GM21447 (cell line): ENCODE results near the gene MRPL20.
"Not testable (repeated sequence)": the region's sequence is repeated elsewhere in the genome, so short reads cannot be mapped to it uniquely, and the experiment has no call there.

Experiments
- ATAC-seq: cut with Tn5 transposase; IDR thresholded peaks from one replicate; pipeline ENCODE4 v1.9.1; 2021; ENCODE audit not compliant: unreplicated experiment

The MRPL20 gene

DNA sequence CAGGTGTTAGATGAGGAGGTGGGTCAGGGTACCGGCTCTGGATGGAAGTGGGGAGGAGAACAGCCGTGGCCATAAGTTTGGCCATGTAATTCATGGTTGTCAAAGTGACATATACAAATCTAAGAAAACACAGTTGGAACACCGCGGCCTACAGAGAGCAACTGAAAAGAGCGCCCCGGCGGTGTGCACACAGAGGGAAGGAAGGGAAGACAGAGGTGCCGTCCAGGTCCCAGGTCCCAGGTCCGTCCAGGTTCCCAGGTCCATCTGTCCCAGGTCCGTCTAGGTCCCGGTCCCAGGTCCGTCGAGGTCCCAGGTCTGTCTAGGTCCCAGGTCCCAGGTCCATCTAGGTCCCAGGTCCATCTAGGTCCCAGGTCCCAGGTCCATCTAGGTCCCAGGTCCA, 4.5 kb upstream of the MRPL20 start:
- ATAC-seq, result no peak

DNA sequence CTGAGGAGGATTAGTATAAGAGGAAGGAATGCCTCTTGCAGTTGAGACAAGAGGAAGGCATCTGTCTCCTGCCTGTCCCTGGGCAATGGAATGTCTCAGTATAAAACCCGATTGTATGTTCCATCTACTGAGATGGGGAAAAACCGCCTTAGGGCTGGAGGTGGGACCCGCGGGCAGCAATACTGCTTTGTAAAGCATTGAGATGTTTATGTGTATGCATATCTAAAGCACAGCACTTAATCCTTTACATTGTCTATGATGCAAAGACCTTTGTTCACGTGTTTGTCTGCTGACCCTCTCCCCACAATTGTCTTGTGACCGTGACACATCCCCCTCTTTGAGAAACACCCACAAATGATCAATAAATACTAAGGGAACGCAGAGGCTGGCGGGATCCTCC, 3.1 kb upstream of the MRPL20 start:
- ATAC-seq, result not testable (repeated sequence)

DNA sequence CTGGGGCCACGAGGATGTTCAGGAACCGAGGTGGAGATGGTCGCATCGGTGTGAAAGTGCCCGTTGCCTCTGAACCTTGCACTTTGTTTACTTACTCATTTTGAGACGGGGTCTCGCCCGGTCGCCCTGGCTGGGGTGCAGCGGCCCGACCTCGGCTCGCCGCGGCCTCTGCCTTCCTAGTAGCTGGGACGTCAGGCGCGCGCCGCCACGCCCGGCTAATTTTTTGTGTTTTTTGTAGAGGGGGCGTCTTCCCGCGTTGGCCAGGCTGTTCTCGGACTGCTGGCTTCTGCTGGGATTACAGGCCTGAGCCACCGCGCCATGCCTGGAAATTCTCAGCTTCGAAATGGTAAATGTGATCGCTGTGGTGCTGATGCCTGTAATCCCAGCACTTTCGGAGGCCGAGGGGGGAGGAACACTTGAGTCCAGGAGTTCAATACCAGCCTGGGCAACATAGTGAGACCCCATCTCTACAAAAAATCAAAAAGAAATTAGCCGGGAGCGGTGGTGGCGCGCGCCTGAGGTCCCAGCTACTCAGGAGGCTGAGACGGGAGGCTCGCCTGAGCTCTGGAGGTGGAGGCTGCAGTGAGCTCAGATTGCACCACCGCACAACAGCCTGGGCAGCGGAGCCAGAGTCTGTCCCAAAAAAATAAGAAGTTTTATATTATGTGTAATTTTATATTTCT, 684 bp upstream of the MRPL20 start:
- peak; percentile 4 for ATAC-seq

DNA sequence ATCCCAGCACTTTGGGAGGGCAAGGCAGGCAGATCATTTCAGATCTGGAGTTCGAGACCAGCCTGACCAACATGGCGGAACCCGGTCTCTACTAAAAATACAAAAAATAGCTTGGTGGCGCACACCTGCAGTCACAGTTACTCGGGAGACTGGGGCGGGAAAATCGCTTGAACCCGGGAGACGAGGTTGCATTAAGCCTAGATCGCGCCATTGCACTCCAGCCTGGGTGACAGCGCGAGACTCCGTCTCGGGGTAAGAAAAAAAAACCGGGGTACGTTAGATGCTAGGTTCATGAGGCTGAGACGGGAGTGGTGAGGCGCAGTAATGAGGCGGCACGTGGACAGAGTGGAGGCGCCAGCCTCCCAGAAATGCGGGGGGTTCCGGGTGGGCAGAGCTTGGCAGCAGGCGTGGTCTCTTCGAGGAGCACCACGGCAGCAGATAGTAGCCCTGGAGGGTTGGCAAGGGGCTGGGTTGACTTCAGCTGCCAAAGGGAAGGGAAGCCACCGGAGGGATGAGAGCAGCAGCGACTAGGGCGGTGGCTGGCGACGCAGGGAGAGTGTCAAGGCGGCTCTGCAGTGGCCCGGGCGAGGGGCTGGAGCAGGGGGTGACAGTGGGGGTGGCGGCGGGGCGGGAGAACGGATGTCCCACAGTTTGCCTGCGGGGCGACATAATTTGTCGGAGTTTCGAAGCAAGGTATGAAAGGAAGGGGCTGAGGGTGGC, 832 bp downstream of the MRPL20 start:
- ATAC-seq, result no peak

DNA sequence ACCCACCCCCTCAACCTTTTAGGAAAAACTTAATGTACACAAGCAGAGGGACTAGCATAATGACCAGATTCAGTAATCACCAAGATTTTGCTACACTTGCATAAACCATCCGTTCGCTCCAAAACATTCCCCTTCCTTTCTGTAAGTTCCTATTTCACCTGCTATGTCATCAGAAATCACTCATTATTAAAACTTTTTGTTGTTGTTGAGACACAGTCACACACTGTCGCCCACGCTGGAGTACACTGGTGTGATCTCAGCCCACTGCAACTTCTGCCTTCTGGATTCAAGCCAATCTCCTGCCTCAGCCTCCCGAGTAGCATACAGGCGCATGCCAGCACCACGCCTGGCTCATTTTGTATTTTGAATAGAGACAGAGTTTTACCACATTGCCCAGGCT, 3.4 kb downstream of the MRPL20 start:
- no peak for ATAC-seq

DNA sequence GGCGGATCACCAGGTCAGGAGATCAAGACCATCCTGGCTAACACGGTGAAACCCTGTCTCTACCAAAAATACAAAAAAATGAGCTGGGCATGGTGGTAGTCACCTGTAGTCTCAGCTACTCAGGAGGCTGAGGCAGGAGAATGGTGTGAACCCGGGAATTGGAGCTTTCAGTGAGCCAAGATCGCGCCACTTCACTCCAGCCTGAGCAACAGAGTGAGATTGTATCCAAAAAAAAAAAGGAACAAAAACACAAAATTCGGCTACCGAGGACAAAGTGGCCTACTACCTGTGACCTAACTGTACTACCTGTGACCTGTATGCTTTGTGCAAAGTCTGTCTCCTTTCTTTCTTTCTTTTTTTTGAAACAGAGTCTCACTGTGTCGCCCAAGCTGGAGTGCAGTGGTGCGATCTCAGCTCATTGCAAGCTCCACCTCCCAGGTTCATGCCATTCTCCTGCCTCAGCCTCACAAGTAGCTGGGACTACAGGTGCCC, 4.1 kb downstream of the MRPL20 start:
- not testable (repeated sequence) for ATAC-seq

- ATAC-seq, result no peak
Observed at GRCh38 chr1:1402072-1402900, 4.8 kb downstream of the MRPL20 start.

DNA sequence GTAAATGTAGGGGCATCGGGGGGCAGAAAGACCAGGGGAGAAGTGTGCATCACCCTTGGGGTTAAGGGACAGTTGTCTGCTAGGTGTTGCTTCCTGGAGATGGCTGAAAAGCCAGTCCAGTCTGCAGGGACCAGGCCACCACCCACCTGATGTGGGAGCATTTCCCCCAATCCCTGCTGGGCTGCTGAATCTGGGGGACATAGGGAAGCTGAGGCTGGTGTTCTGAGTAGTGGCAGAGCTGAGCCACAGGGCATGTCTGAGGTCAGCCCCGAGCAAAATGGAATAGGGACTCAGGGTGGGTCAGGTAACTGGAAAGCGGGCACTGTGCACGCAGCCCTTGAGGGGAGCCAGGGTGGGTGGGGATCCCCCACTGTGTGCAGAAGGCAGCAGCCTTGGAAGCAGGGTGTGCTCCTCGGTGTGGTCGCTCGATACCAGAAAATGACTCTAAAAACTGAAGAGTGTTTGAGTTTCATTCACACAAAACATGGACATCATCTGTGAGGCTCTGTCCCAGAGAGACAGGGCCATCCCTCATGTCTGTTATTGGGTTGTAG, 5.6 kb downstream of the MRPL20 start:
- ATAC-seq, result no peak

GRCh38 chr1:1400576-1401456, 6.3 kb downstream of the MRPL20 start:
- no peak for ATAC-seq

DNA sequence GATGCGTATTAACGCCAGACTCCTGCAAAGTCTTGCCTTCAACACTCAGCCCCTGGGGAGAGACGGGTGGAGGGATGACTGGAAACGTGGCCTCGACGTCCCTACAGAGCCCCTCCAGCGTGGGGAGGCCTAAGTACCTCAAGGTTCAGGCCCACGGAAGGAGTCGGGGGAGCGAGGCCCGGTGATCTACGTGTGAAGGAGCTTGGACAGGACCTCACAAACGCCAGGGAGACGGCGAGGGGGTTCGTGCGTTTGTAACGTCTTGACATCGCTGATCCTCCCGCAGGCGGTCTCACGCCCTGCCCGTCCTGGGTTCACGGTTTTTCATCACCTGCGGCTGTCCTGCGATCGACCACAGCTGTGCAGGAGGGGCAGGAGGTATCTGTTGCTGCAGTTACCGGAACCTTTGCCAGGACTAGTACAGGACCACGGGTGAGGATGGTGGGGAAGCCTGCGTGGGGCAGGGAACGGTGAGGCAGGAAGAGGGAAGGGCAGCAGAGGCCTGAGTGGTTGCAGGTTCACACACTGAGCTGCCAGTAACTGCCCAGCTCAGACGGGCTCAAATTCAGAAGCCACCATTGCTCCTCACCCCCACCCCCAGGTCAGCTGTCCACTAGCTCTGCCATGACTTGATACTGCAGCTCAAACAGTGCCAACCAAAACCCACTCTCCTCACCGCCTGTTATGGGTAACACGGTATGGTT, 7.1 kb downstream of the MRPL20 start:
- ATAC-seq, result no peak

GRCh38 chr1:1399187-1399871, 7.8 kb downstream of the MRPL20 start, which contains the start of gene CCNL2:
Gene CCNL2, minus strand, starts transcription at chr1:1399335. Its CDS starts 29 bp downstream, at chr1:1399306.
- peak; percentile 91 for ATAC-seq

GRCh38 chr1:1398677-1399186, 8.4 kb downstream of the MRPL20 start:
- peak; percentile 2 for ATAC-seq

- ATAC-seq, result no peak
Observed at GRCh38 chr1:1397839-1398523, 9.1 kb downstream of the MRPL20 start.

- ATAC-seq, result no peak
Observed at GRCh38 chr1:1395166-1395565, 11.9 kb downstream of the MRPL20 start.

DNA sequence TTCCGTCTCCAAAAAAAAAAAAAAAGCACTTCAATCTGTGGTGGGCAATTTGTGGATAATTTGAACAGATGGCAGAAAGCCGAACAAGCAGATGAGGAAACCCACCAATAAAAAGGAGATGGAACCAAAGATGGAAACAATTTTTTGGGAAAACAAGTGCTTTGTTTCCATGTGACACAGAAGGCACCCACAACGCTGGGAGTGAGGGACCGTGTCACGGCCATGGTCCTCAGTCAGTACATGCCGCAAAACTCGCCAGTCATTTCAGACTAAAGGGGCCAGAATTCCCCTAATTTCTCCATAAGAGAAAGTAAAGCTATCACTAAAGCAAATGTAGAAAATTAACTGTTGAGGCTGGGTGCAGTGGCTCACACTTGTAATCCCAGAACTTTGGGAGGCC, 13.0 kb downstream of the MRPL20 start:
- ATAC-seq, result no peak

GRCh38 chr1:1393428-1393827, 13.7 kb downstream of the MRPL20 start:
- ATAC-seq, result no peak

- no peak for ATAC-seq
Observed at GRCh38 chr1:1393014-1393413, 14.1 kb downstream of the MRPL20 start.

DNA sequence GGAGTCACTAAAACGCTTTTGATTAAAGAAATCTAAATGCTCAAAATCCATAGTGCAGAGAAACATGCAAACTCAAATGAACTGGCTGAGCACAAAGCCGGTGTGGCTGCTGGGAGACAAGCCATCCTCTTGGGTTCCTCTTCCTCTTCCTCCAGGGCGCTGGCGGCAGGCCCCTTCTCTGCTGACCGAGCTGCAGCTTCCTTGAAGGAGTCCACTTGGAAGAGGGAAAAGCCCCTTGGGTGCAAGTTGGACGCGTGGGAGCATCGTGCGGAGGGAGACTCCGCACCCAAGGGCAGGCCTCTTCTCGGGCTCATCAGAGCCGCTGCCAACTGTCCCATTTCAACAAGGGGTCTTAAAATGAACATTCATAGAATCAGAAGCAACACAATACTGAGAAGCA, 15.9 kb downstream of the MRPL20 start:
- ATAC-seq, result no peak
